NCI-H2081 treated with DMSO at 0.1 percent for 48 hours (cell line): ENCODE results near the gene MYADML2.
"Not testable (repeated sequence)": the region's sequence is repeated elsewhere in the genome, so short reads cannot be mapped to it uniquely, and the experiment has no call there.

ENCODE experiments used
- DNase-seq: peaks from one replicate; lab custom pipeline; 2025; lab: John Stamatoyannopoulos, UW

Gene MYADML2

GRCh38 chr17:81958633-81959342 is 11.8 kb upstream of the MYADML2 start:
- DNase-seq = no peak

DNA sequence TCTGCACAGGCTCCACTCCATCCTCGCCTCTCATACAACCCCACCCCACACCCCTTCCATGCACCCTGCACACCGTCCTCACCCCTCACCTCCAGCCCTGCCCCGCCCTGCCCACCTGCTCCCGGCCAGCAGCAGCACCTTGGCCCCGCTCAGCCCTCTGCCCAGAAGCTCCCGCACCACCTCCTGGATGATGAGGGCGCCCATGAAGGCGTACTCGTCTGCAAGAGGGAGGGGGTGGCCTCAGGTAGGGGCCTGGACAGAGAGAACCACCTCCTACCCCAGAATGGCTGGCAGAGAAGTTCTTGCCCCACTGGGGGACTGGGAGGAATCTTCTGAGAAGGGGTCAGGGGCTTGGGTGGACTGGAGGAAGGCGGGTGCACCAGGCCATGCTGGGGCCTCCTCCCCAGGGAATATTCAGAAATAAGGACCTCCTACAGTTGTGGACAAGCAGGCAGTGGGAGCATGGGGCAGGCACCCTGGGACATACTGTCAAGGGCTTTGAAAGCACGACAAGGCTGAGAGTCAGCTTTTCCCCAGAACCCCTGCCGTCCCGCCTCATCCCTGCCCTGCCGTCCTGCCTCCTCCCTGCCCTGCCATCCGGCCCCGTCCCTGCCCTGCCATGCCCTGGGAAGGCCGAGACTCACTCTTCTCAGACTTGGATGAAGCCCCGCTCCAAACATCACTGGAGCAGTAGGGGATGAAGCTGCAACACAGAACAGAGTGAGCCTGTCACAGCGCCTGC is 10.8 kb upstream of the MYADML2 start:
- no peak for DNase-seq

GRCh38 chr17:81956607-81957589 is 9.9 kb upstream of the MYADML2 start:
- DNase-seq = no peak

DNA sequence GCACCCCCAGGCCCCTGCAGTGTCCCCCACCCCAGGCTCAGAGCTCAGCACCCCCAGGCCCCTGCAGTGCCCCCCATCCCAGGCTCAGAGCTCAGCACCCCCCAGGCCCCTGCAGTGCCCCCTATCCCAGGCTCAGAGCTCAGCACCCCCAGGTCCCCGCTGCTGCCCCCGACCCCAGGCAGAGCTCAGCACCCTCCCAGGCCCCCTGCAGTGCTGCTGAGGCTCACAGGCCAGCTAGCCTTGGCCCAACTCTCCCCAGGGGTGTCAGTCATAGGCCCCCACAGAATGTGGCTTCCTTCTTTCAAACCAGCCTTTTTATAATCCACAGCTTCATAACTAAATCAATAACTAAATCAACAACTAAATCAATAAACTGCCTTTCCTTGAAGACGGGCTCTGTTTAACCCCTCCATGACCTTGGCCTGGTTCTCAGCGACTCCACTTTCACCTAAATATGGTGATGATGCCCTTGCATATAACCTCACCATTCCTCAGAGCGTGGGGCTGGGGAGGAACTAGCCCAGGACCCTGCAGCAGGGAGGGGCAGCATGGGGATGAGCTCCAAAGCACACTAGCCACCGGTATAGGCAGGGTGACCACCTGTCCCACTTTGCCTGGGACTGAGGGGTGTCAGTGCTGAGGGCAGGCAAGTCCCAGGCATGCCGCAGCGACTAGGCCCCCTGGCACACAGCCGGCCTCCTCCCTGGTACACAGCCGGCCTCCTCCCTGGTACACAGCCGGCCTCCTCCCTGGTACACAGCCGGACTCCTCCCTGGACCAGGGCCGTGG is 8.9 kb upstream of the MYADML2 start:
- no peak for DNase-seq

GRCh38 chr17:81955058-81955681 is 8.1 kb upstream of the MYADML2 start:
- DNase-seq = no peak

DNA sequence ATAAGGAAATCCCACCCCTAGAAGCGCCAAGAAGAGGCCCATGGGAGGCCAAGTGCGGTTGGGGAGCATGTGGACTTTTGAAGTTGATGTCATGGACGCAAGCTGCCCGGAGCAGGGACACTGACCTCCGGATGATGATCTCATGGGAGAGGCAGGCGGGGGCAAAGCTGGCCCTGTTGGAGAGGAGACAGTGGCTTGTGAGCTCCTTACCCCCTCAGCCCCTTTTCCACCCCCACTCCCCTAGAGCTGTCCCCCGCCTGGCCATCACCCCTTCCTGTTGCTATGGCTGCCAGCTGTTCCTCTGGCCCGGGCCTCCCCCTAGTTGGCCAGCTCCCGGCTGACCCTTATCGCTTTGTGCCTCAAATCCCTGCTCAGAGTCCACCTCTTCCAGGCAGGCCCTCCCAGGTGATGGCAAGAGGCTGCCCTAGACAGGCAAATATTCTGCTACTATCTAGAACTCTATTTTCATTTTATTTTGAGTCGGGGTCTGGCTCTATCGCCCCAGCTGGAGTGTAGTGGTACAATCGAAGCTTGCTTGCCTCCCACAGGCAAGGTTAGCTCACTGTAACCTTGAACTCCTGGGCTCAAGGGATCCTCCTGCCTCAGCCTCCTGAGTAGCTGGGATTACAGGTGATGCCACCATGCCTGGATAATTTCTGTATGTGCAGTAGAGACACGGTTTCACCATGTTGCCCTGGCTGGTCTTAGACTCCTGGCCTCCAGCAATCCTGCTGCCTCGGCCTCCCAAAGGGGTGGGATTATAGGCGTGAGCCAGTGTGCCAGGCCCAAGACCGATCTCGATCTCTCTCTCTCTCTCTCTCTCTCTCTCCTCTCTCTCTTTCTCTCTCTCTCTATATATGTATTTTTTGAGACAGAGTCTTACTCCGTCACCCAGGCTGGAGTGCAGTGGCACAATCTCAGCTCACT is 7.4 kb upstream of the MYADML2 start:
- DNase-seq = no peak

DNA sequence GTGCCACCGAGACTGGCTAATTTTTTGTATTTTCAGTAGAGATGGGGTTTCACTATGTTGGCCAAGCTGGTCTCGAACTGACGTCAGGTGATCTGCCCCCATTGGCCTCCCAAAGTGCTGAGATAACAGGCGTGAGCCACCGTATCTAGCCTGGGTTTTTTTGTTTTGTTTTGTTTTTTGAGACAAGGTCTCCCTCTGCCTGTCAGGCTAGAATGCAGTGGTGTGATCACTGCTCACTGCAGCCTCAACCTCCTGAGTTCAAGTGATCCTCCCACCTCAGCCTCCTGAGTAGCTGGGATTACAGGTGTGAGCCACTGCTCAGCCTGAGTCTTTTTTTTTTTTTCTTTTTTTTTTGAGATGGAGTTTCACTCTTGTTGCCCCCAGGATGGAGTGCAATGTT is 6.4 kb upstream of the MYADML2 start:
- DNase-seq = not testable (repeated sequence)

GRCh38 chr17:81952792-81953228 is 5.8 kb upstream of the MYADML2 start:
- DNase-seq = no peak

GRCh38 chr17:81951785-81952684 is 5.0 kb upstream of the MYADML2 start:
- no peak for DNase-seq

GRCh38 chr17:81950501-81950900 is 3.5 kb upstream of the MYADML2 start:
- no peak for DNase-seq

DNA sequence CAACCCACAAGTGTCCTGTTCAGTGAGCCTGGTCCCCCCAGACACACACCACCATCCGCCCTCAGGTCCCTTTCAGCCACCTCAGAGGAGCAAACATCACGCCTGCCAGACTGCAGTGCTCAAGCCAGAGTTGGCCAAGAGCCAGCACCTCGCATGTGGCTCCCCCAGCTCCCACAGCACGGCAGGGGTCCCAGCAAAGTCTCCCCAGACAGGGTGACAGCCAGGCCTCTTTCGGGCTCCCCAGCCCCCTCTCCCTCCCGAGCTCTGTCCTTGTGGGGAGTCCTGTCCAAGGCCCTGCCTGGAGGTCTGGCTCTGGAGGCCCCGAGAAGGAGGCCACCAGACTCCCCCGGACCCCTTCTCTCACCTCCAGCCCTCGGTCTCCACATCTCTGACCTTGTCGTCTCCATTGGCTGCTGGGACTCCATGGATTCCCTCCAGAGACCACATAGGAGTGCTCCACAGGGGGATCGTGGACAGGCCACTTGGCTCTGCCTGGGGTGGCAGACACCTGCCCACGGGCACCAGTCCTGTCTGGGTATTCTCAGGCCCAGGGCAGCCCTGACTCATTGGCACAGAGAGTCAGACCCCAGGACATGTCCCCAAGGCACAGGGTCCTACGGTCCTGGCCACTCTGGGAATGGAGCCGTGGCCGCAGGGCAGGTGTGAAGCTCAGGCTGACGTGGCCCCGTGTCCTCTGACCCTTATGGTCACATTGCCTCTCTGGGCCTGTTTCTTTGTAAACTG is 1.8 kb upstream of the MYADML2 start:
- no peak for DNase-seq

- no peak for DNase-seq
Measured at GRCh38 chr17:81944858-81945257, 2.2 kb downstream of the MYADML2 start.

DNA sequence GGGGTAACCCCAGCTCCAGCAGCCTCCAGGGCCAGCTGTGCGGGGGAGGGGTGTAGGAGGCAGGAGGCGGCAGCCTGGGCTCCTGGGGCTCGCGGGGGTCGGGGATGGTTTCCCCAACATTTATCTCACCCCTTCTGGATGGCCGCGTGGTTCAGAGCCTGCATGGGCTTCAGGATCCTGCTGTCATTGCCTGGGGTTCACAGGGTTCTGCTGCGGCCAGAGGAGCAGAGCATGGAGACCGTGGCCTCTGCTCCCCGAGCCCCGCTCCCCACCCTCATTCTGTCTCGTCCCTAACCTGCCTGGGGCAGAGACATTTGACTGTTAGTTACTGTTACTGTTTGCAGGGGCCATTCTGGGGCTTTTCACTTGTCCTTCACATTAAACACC is 4.9 kb downstream of the MYADML2 start:
- no peak for DNase-seq

DNA sequence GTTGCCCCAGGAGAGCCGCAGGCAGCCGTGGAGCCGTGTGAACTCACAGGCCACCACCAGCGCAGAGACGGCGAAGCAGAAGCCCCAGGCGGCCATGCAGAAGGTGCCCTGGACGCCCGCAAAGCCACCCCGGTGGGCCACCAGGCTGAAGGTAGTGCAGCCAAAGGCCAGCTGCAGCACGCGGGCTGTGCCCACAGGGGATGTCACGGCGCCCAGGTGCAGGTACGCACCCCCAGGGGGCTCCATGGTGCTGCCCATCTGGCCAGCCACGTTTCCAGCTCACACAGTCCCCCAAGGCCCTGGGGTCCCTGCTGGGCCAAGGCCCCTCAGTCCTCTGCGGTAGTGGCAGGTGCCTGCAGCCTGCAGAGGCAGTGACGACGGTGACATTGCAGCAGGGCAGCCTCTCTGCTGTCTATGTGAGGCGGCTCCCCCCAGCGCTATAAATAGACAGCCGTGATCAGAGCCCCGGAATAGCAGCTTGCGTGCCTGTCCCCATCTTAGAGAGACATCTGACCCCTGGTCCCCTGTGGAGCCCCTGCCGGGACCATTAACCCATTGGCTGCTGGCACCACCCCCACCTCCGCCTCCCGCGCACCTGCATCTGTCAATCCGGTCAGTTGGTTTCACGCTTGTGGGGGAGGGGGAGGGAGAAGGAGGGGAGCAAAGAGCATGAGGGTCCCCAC is 5.4 kb downstream of the MYADML2 start:
- DNase-seq = no peak

DNA sequence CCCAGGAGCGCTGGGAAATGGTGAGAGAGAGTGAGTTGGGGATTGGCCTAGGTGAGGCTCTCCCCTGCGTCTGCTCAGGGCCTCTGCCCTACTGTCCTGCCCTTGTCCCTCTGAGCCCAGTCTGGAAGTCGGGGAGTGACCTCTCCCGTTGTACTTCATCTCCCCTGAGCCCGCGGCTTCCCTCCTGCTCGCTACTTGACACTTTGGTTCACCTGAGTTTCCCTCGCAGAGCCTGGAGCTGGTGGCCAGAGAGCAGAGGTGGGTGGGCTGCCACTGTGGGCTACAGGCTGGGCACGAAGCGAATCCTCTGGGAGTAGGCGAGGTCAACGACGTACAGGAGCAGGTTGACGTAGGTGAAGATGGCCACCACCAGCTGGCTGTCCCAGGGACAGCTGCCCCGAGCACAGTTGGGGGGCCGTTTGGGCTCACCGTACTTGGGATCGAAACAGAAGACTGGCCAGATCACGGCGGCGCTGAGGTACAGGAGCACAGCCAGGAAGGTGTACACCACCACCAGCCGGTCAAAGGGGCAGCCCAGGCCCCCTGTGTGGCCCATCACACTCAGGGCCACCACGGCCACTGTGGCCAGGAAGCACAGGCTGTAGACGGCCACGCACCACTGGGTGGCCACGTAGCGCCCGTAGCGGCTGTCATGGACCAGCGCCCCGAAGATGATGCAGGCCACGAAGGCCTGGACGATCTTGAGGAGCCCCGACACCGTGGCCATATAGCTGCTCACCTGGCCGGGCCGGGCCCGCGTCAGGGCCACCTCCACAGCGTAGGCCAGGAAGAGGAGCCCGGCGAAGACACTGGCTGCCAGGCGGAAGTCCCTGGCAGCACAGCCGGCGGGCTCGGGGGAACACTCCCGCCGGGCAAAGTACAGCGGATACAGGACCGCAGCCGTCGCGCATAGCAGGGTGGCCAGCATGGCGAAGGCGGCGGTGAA is 6.2 kb downstream of the MYADML2 start:
- no peak for DNase-seq

- DNase-seq = no peak
Measured at GRCh38 chr17:81939881-81940385, 7.1 kb downstream of the MYADML2 start.
